Osteocyte (in vitro differentiated cells): Measurements from ENCODE around the gene PLK1. TPM values are rescaled to one million over a fixed set of nuclear protein-coding genes. Genes with fewer than 3 reads are reported as not detected.
A peak's percentile ranks its signal among the peaks of the same experiment; 100 is the strongest.

Experiments
- DNase-seq: peaks from one replicate; pipeline ENCODE4 v3.0.0; 2021; ENCODE audit warnings: mixed read lengths; ENCODE audit not compliant: unreplicated experiment; ENCODE audit errors: extremely low spot score
- H3K27ac Mint-ChIP-seq: one replicate; pipeline ENCODE4 v1.8.0; 2021; ENCODE audit warnings: mild to moderate bottlenecking, mixed read lengths; ENCODE audit not compliant: unreplicated experiment
- H3K27me3 Mint-ChIP-seq: one replicate; pipeline ENCODE4 v1.8.0; 2021; ENCODE audit warnings: mixed read lengths; ENCODE audit not compliant: unreplicated experiment
- H3K36me3 Mint-ChIP-seq: one replicate; pipeline ENCODE4 v1.8.0; 2021; ENCODE audit warnings: mixed read lengths; ENCODE audit not compliant: unreplicated experiment
- H3K4me1 Mint-ChIP-seq: one replicate; pipeline ENCODE4 v1.8.0; 2021; ENCODE audit warnings: mixed read lengths; ENCODE audit not compliant: unreplicated experiment
- H3K4me3 Mint-ChIP-seq: one replicate; pipeline ENCODE4 v1.8.0; 2021; ENCODE audit warnings: mild to moderate bottlenecking, moderate library complexity, mixed read lengths; ENCODE audit not compliant: unreplicated experiment
- H3K9me3 Mint-ChIP-seq: one replicate; pipeline ENCODE4 v1.8.0; 2021; ENCODE audit warnings: mixed read lengths; ENCODE audit not compliant: unreplicated experiment
- CTCF ChIP-seq: fragments of 200-600 bp; sonication (generic); IDR thresholded peaks from 2 replicates; pipeline ENCODE4 v1.5.0; 2021; ENCODE audit warnings: antibody characterized with exemption, mild to moderate bottlenecking, moderate library complexity
- total RNA-seq: library from RNA; stranded (reverse); gene quantifications from 2 replicates; pipeline ENCODE4 v1.2.1, GENCODE V29; 2021

The PLK1 gene
- total RNA-seq, 1 donor from 2014 or later, result 17.8 TPM

GRCh38 chr16:23690771-23691482 lies 12.2 kb downstream of the PLK1 start:
- TF ChIP-seq CTCF, result no peak
- Mint-ChIP-seq H3K27me3 (no peaks in the 10 kb centered on the region), H3K9me3 (no peaks in the 10 kb centered on the region), H3K36me3 (peaks cover 25% of the 10 kb centered on the region), H3K4me3 (no peak overlapping the region), H3K27ac (no peak overlapping the region), H3K4me1 (peaks cover 12% of the 10 kb centered on the region)
- DNase-seq, result no peak

- Mint-ChIP-seq H3K27me3 (no peaks in the 10 kb centered on the region), H3K27ac (no peak overlapping the region)
Measured at GRCh38 chr16:23691483-23692189, 12.9 kb downstream of the PLK1 start.

GRCh38 chr16:23692190-23692837 lies 13.6 kb downstream of the PLK1 start:
- peaks cover 12% of the 10 kb centered on the region for H3K4me1 Mint-ChIP-seq
- no peaks in the 10 kb centered on the region for H3K27me3 Mint-ChIP-seq
- DNase-seq, result no peak
- no peak for TF ChIP-seq CTCF
- H3K27ac Mint-ChIP-seq, result no peak overlapping the region
- H3K36me3 Mint-ChIP-seq, result peaks cover 21% of the 10 kb centered on the region
- H3K9me3 Mint-ChIP-seq, result no peaks in the 10 kb centered on the region
- no peak overlapping the region for H3K4me3 Mint-ChIP-seq

More at GRCh38 chr16:23691483-23692189, 12.9 kb downstream of the PLK1 start:
- DNase-seq, result no peak
- Mint-ChIP-seq H3K4me3 (no peak overlapping the region), H3K9me3 (no peaks in the 10 kb centered on the region), H3K36me3 (peaks cover 24% of the 10 kb centered on the region), H3K4me1 (peaks cover 12% of the 10 kb centered on the region)
- TF ChIP-seq CTCF, result no peak

GRCh38 chr16:23694265-23694643 lies 15.6 kb downstream of the PLK1 start:
- peak overlapping the region; percentile 10 for H3K4me3 Mint-ChIP-seq
- no peak overlapping the region for H3K27ac Mint-ChIP-seq
- H3K27me3 Mint-ChIP-seq, result no peaks in the 10 kb centered on the region
- no peak for DNase-seq
- peaks cover 11% of the 10 kb centered on the region for H3K36me3 Mint-ChIP-seq
- peaks cover 12% of the 10 kb centered on the region for H3K4me1 Mint-ChIP-seq
- no peak for TF ChIP-seq CTCF
- no peaks in the 10 kb centered on the region for H3K9me3 Mint-ChIP-seq
